ENCODE results near the gene TUBA1B. TPM values are rescaled to one million over a fixed set of nuclear protein-coding genes. Genes with fewer than 3 reads are reported as not detected.

Gene TUBA1B
- total RNA-seq, 4 donors from 2014 or later = 240 to 523 (median 441) TPM

DNA sequence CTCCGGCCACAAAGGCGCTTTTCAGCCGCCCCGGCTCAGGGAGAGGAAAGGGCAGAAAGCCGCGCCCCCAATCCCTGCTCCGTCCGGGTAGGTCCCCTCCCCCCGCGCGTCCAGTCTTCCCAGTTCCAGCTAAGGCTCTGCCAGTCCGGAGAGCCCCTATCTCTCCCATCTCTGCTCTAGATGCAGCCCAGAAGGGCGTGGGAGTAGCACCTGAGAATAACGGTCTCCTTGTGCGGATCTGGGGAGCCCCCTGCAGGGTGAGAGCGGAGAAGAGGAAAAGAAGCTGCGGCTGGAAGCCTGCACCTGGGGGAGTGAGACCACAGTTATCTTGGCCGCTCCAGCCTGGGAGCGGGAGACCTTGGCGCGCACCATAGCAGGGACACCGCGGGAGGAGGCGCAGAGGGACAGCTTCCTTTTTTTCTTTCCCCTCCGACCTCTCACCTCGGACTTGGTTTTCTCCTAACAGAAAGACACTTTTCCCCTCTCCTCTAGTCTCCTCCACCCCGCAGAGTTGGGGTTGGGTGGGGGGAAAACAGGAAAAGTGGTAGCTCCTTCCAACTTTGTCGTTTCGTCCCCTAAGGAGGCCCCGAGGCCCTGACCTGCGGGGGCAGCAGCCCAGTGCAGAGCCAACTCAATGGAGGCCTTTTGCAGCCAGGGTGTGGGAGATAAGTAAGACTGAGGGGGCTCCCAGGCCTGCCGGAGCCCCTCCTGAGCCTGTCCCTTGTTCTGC lies 38.9 kb downstream of the TUBA1B start:
- no peak for TF ChIP-seq POLR2A (IDR thresholded peaks at IDR 0.05)
- no peak for TF ChIP-seq POLR2AphosphoS5 (IDR thresholded peaks at IDR 0.05)
- TF ChIP-seq, protein P1, sequence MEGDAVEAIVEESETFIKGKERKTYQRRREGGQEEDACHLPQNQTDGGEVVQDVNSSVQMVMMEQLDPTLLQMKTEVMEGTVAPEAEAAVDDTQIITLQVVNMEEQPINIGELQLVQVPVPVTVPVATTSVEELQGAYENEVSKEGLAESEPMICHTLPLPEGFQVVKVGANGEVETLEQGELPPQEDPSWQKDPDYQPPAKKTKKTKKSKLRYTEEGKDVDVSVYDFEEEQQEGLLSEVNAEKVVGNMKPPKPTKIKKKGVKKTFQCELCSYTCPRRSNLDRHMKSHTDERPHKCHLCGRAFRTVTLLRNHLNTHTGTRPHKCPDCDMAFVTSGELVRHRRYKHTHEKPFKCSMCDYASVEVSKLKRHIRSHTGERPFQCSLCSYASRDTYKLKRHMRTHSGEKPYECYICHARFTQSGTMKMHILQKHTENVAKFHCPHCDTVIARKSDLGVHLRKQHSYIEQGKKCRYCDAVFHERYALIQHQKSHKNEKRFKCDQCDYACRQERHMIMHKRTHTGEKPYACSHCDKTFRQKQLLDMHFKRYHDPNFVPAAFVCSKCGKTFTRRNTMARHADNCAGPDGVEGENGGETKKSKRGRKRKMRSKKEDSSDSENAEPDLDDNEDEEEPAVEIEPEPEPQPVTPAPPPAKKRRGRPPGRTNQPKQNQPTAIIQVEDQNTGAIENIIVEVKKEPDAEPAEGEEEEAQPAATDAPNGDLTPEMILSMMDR (IDR thresholded peaks at IDR 0.05) = peak in 1 of 2 donors; percentile 17
- Histone ChIP-seq H3K9me3 (no peaks in the 10 kb centered on the region), H3K27me3 (peaks cover 66% of the 10 kb centered on the region), H3K27ac (no peak overlapping the region), H3K4me1 (peaks cover 68% of the 10 kb centered on the region), H3K36me3 (peaks cover 6% of the 10 kb centered on the region), H3K4me3 (peak overlapping the region; percentile 30)
- no peak for DNase-seq (ENCODE audit: low spot score in 2 of 2)
- WGBS = 18% methylated on average over 20 of the region's 32 CpGs

DNA sequence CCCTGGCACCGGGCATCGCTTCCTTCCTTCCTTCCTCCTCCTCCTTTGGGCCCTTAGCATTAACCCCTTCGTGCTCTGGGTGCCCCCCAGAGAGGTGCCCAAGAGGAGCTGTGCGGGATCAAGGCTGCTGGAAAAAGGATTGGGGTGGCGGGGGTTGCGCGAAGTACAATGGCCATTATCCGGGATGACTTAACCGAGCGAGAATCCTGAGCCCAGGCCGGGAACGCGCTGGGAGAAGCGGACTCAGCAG lies 39.4 kb downstream of the TUBA1B start:
- 7% methylated on average over 13 of the region's 14 CpGs for WGBS
- TF ChIP-seq EP300 (IDR thresholded peaks at IDR 0.05) = no peak
- no peak for TF ChIP-seq POLR2A (IDR thresholded peaks at IDR 0.05)
- TF ChIP-seq POLR2AphosphoS5 (IDR thresholded peaks at IDR 0.05) = no peak
- TF ChIP-seq, protein P1 (IDR thresholded peaks at IDR 0.05) = no peak
- Histone ChIP-seq H3K27ac (no peak overlapping the region), H3K9me3 (no peaks in the 10 kb centered on the region), H3K4me1 (peaks cover 68% of the 10 kb centered on the region), H3K27me3 (peaks cover 66% of the 10 kb centered on the region), H3K36me3 (peaks cover under 1% of the 10 kb centered on the region), H3K4me3 (peak overlapping the region; percentile 30)
- DNase-seq (ENCODE audit: low spot score in 2 of 2) = no peak

DNA sequence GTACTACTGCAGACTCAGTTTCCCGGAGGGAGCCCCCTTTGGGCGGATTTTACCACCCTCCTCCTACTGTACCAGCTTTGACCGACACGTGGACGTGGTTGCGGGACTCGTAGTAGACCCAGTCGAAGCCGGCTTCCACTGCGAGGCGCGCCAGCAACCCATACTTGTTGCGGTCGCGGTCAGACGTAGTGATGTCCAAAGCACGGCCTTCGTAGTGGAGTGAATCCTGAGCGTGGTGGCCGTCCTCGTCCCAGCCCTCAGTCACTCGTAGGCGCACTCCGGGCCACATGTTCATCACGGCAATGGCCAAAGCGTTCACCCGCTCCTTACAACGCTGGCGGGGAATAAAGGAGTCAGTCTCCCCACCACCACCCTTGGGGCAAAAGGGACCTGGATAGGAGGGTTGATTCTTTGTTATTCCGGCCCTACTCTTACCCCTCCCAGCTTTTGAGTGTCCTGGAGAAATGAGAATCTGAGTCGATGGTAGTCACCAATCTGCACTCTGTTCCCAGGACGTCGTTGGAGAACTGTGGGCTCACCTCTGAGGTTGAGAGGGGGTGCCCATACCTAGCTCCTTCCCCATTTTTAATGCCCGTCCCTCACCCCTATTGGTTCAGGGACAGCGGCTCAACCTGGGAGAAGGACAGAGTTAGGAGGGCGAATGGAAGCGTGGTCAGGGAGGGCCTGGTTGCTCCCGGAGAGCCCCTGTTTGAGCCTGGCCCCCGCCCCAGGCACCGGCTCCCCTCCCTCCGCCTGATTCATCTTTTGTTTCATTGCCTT lies 39.9 kb downstream of the TUBA1B start:
- peaks cover 66% of the 10 kb centered on the region for H3K27me3 ChIP-seq
- WGBS = 23% methylated on average over 26 of the region's 41 CpGs
- DNase-seq (ENCODE audit: low spot score in 2 of 2) = no peak
- TF ChIP-seq POLR2AphosphoS5 (IDR thresholded peaks at IDR 0.05) (no peak), EP300 (IDR thresholded peaks at IDR 0.05) (no peak), POLR2A (IDR thresholded peaks at IDR 0.05) (no peak)
- TF ChIP-seq, protein P1 (IDR thresholded peaks at IDR 0.05) = no peak
- no peaks in the 10 kb centered on the region for H3K36me3 ChIP-seq
- no peaks in the 10 kb centered on the region for H3K9me3 ChIP-seq
- peak overlapping the region; percentile 48 for H3K4me3 ChIP-seq
- H3K4me1 ChIP-seq = peaks cover 68% of the 10 kb centered on the region
- H3K27ac ChIP-seq = no peak overlapping the region

DNA sequence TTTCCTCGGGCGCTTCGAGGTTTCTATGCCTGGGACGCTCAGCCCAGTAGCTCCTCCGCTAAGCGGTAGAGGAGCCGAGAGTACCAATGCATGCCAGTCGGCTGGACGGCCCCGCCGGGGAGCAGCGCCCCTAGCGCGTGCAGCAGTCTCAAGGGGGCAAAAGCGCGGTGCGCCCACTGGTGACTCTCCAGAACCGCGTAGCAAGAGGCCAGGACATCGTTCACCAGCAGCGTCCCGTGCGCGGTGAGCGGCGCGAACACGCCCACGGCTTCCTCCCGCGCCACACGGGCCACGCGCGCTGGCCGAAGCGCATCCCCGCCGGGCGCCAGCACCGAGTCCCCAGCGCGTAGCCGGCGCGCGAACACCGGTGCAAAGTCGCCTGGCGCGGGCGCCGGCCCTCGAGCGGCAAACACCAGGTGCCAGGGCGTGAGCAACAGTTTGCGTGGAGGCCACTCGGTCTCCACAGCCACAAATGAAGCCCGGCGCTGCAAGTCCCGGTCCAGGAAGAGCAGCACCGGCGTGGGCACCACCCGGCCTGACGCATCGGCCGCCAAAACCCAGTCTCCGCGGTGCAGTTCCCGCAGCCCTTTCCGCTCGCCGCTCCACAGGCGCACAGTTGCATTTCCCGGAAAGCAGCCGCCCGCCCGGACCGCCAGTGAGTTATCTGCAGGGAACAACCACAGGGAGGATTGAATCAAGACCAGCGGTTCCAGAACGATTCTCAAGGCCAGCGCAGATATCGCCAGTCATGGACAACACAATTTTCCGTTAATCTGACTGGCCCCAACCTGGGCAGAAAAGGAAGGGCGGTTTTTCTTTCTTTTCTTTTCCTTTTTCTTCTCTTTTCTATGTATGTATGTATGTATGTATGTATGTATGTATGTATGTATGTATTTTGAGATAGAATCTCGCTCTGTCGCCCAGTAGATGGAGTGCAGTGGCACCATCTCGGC lies 41.1 kb downstream of the TUBA1B start:
- H3K27me3 ChIP-seq = peaks cover 66% of the 10 kb centered on the region
- peaks cover 68% of the 10 kb centered on the region for H3K4me1 ChIP-seq
- no peaks in the 10 kb centered on the region for H3K36me3 ChIP-seq
- peak overlapping the region; percentile 48 for H3K4me3 ChIP-seq
- DNase-seq (ENCODE audit: low spot score in 2 of 2) = no peak
- WGBS = 6% methylated on average over 51 of the region's 88 CpGs
- TF ChIP-seq POLR2AphosphoS5 (IDR thresholded peaks at IDR 0.05) = no peak
- no peak for TF ChIP-seq EP300 (IDR thresholded peaks at IDR 0.05)
- TF ChIP-seq, protein P1 (IDR thresholded peaks at IDR 0.05) = peak in 1 of 2 donors; percentile 20
- TF ChIP-seq POLR2A (IDR thresholded peaks at IDR 0.05) = no peak
- no peaks in the 10 kb centered on the region for H3K9me3 ChIP-seq
- H3K27ac ChIP-seq = no peak overlapping the region
